Loucy (cell line): Measurements from ENCODE around the gene ZNF511.

ENCODE experiments used
- EZH2phosphoT487 ChIP-seq: fragments of 200-600 bp; IDR thresholded peaks from 2 replicates; pipeline ENCODE4 v1.6.1; 2018; ENCODE audit warnings: antibody characterized with exemption, mild to moderate bottlenecking, moderate library complexity, borderline replicate concordance
- TF ChIP-seq, protein P1 (sequence below): fragments of 200-600 bp; sonication (generic); conservative IDR thresholded peaks from 2 replicates; pipeline ENCODE4 v1.5.1; 2014; ENCODE audit warnings: mild to moderate bottlenecking, antibody characterized with exemption, low read length

- TF ChIP-seq, protein P1, sequence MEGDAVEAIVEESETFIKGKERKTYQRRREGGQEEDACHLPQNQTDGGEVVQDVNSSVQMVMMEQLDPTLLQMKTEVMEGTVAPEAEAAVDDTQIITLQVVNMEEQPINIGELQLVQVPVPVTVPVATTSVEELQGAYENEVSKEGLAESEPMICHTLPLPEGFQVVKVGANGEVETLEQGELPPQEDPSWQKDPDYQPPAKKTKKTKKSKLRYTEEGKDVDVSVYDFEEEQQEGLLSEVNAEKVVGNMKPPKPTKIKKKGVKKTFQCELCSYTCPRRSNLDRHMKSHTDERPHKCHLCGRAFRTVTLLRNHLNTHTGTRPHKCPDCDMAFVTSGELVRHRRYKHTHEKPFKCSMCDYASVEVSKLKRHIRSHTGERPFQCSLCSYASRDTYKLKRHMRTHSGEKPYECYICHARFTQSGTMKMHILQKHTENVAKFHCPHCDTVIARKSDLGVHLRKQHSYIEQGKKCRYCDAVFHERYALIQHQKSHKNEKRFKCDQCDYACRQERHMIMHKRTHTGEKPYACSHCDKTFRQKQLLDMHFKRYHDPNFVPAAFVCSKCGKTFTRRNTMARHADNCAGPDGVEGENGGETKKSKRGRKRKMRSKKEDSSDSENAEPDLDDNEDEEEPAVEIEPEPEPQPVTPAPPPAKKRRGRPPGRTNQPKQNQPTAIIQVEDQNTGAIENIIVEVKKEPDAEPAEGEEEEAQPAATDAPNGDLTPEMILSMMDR: no peak
- TF ChIP-seq EZH2phosphoT487: no peak
Observed at GRCh38 chr10:133359972-133360610, 51.4 kb downstream of the ZNF511 start.
